H1 (cell line): ENCODE data around the gene HOOK1. TPM values are rescaled to one million over a fixed set of nuclear protein-coding genes. Genes with fewer than 3 reads are reported as not detected.

Experiments
- CTCF ChIA-PET: fragments of 300-600 bp; sonication (Branson Sonifier 250); formaldehyde crosslinking; loops from one replicate; lab custom pipeline; 2021; ENCODE audit not compliant: partially characterized antibody; lab: Charles Lee
- POLR2A ChIA-PET: fragments of 300-600 bp; sonication (Branson Sonifier 250); formaldehyde crosslinking; loops from one replicate; lab custom pipeline; 2021; ENCODE audit warnings: inconsistent platforms; ENCODE audit not compliant: partially characterized antibody; lab: Charles Lee
- DNase-seq, 2 experiments: peaks; one replicate each; pipeline versions ENCODE4 v3.0.0 to v3.0.0-alpha.2; 2010 to 2022; ENCODE audit warnings: low spot score in 2 of 2, low read depth in 1 of 2, mixed read lengths in 1 of 2
- FAIRE-seq: peaks from 2 replicates; lab custom pipeline; 2011; peaks lifted over from hg19 to GRCh38; lab: Jason Lieb, UNC
- H2AFZ ChIP-seq: 2 replicates; pipeline ENCODE4 v1.8.1; 2012; ENCODE audit warnings: low read length, inconsistent platforms
- H2AK5ac ChIP-seq: 2 replicates; pipeline ENCODE4 v1.6.1; 2013; ENCODE audit warnings: low read depth, low read length
- H2BK120ac ChIP-seq: replicated peaks from 2 replicates; pipeline ENCODE3; 2013; ENCODE audit warnings: low read depth, low read length, inconsistent platforms
- H2BK12ac ChIP-seq: 2 replicates; pipeline ENCODE4 v1.6.1; 2013; ENCODE audit warnings: low read depth, low read length
- H2BK15ac ChIP-seq: 2 replicates; pipeline ENCODE4 v1.6.1; 2013; ENCODE audit warnings: low read length
- H2BK20ac ChIP-seq: 2 replicates; pipeline ENCODE4 v1.6.1; 2013; ENCODE audit warnings: low read length
- H2BK5ac ChIP-seq: 2 replicates; pipeline ENCODE4 v1.6.1; 2013; ENCODE audit warnings: low read depth, low read length
- H3K14ac ChIP-seq: 2 replicates; pipeline ENCODE4 v1.6.1; 2013; ENCODE audit warnings: inconsistent platforms; ENCODE audit not compliant: insufficient read length
- H3K18ac ChIP-seq: 2 replicates; pipeline ENCODE4 v1.6.1; 2013; ENCODE audit warnings: low read length; ENCODE audit errors: extremely low read depth
- H3K23ac ChIP-seq: 2 replicates; pipeline ENCODE4 v1.6.1; 2013; ENCODE audit warnings: inconsistent platforms; ENCODE audit not compliant: insufficient read length
- H3K23me2 ChIP-seq: 2 replicates; pipeline ENCODE4 v1.6.1; 2013; ENCODE audit warnings: low read depth, low read length
- H3K27ac ChIP-seq: 2 replicates; pipeline ENCODE4 v1.6.1; 2011; ENCODE audit warnings: low read depth, low read length, inconsistent platforms
- H3K27me3 ChIP-seq, 4 experiments: replicated peaks in 1 of 4; 1 replicate in 1 of 4; 2 replicates in 3 of 4; pipeline versions ENCODE4 v1.6.1 to v1.8.1; 2011 to 2013; ENCODE audit warnings: low read length in 3 of 4, mild to moderate bottlenecking in 3 of 4, inconsistent platforms in 2 of 4, mixed read lengths in 2 of 4, moderate library complexity in 1 of 4; ENCODE audit not compliant: control insufficient read depth in 3 of 4, insufficient read depth in 3 of 4; ENCODE audit errors: extremely low read depth in 1 of 4
- H3K36me3 ChIP-seq, 4 experiments: 2 replicates each; pipeline versions ENCODE4 v1.6.1 to v1.8.1; 2011 to 2013; ENCODE audit warnings: mild to moderate bottlenecking in 4 of 4, low read length in 3 of 4, moderate library complexity in 2 of 4, control low read depth in 1 of 4, inconsistent platforms in 1 of 4; ENCODE audit not compliant: insufficient read depth in 4 of 4, control insufficient read depth in 2 of 4
- H3K4ac ChIP-seq: replicated peaks from 2 replicates; pipeline ENCODE3; 2013; ENCODE audit warnings: low read length, low read depth, mixed read lengths, inconsistent platforms; ENCODE audit not compliant: insufficient read length
- H3K4me1 ChIP-seq, 4 experiments: replicated peaks in 1 of 4; 1 replicate in 1 of 4; 2 replicates in 3 of 4; pipeline versions ENCODE4 v1.6.1 to v1.8.1; 2011 to 2013; ENCODE audit warnings: low read length in 3 of 4, inconsistent platforms in 2 of 4, mixed read lengths in 1 of 4; ENCODE audit not compliant: insufficient read depth in 4 of 4, control insufficient read depth in 3 of 4
- H3K4me2 ChIP-seq, 2 experiments: 2 replicates each; pipeline versions ENCODE4 v1.6.1 to v1.8.1; 2011 to 2013; ENCODE audit warnings: low read depth in 2 of 2, low read length in 2 of 2, control low read depth in 1 of 2, inconsistent platforms in 1 of 2, mild to moderate bottlenecking in 1 of 2; ENCODE audit not compliant: insufficient read depth in 1 of 2
- H3K4me3 ChIP-seq, 4 experiments: fragments of 200-600, 300-600 bp in 1 of 4; sonication (generic), shearing (Covaris generic), sonication (Bioruptor Twin) in 1 of 4; 2 replicates each; pipeline versions ENCODE4 v1.5.1 to v1.8.1; 2011 to 2016; ENCODE audit warnings: low read length in 4 of 4, low read depth in 3 of 4, control low read depth in 2 of 4, inconsistent platforms in 2 of 4, mild to moderate bottlenecking in 2 of 4, mixed read lengths in 1 of 4, moderate library complexity in 1 of 4; ENCODE audit not compliant: insufficient read depth in 2 of 4; ENCODE audit errors: extremely low read depth in 1 of 4
- H3K56ac ChIP-seq: replicated peaks from 2 replicates; pipeline ENCODE3; 2013; ENCODE audit warnings: low read depth, mild to moderate bottlenecking, mixed read lengths, low read length, inconsistent platforms; ENCODE audit not compliant: insufficient read length
- H3K79me1 ChIP-seq: 2 replicates; pipeline ENCODE4 v1.6.1; 2013; ENCODE audit warnings: low read depth, low read length, control low read depth
- H3K79me2 ChIP-seq, 2 experiments: 2 replicates each; pipeline versions ENCODE4 v1.6.1 to v1.8.1; 2012 to 2013; ENCODE audit warnings: low read length in 2 of 2, mild to moderate bottlenecking in 2 of 2, inconsistent platforms in 1 of 2; ENCODE audit not compliant: insufficient read depth in 2 of 2, control insufficient read depth in 1 of 2
- H3K9ac ChIP-seq, 4 experiments: replicated peaks in 1 of 4; 1 replicate in 1 of 4; 2 replicates in 3 of 4; pipeline versions ENCODE4 v1.6.1 to v1.8.1; 2011 to 2013; ENCODE audit warnings: low read depth in 3 of 4, low read length in 3 of 4, control low read depth in 2 of 4, mild to moderate bottlenecking in 2 of 4, moderate library complexity in 2 of 4, inconsistent platforms in 1 of 4; ENCODE audit errors: extremely low read depth in 1 of 4
- H3K9me3 ChIP-seq, 2 experiments: 2 replicates each; pipeline versions ENCODE4 v1.6.1 to v1.8.1; 2012 to 2013; ENCODE audit warnings: mild to moderate bottlenecking in 2 of 2, moderate library complexity in 2 of 2, control low read depth in 1 of 2, inconsistent platforms in 1 of 2, low read depth in 1 of 2, low read length in 1 of 2, mixed read lengths in 1 of 2; ENCODE audit not compliant: insufficient read depth in 2 of 2
- H4K20me1 ChIP-seq, 2 experiments: replicated peaks in 1 of 2; 2 replicates each; pipeline versions ENCODE3 to v1.8.1; 2011 to 2013; ENCODE audit warnings: inconsistent platforms in 2 of 2, low read length in 2 of 2, mild to moderate bottlenecking in 1 of 2; ENCODE audit not compliant: insufficient read depth in 2 of 2, control insufficient read depth in 1 of 2
- H4K5ac ChIP-seq: 2 replicates; pipeline ENCODE4 v1.6.1; 2013; ENCODE audit warnings: low read length, low read depth, mixed read lengths, inconsistent platforms; ENCODE audit not compliant: insufficient read length
- H4K8ac ChIP-seq: 2 replicates; pipeline ENCODE4 v1.8.0; 2013; ENCODE audit warnings: mild to moderate bottlenecking, moderate library complexity, low read length, inconsistent platforms; ENCODE audit not compliant: insufficient read depth; ENCODE audit errors: extremely low read depth
- H4K91ac ChIP-seq: replicated peaks from 2 replicates; pipeline ENCODE3; 2013; ENCODE audit warnings: low read length, mixed read lengths, inconsistent platforms; ENCODE audit not compliant: insufficient read length
- BCL11A ChIP-seq, 2 experiments: IDR thresholded peaks; one replicate each; pipeline ENCODE4 v1.6.1; 2011; ENCODE audit warnings: low read depth in 2 of 2, low read length in 2 of 2, mild to moderate bottlenecking in 2 of 2
- CBX5 ChIP-seq: fragments of 300-800, 300-1000 bp; sonication (generic); IDR thresholded peaks from 2 replicates; pipeline ENCODE4 v1.7.1; 2016; ENCODE audit warnings: antibody characterized with exemption, low read length, low read depth
- CTCF ChIP-seq, 3 experiments: IDR thresholded peaks; 1 replicate in 2 of 3; 2 replicates in 1 of 3; pipeline versions ENCODE4 v1.5.1 to v1.6.1; 2011; ENCODE audit warnings: low read length in 3 of 3, mild to moderate bottlenecking in 3 of 3, inconsistent platforms in 2 of 3, low read depth in 1 of 3, moderate library complexity in 1 of 3; ENCODE audit not compliant: insufficient read depth in 1 of 3; ENCODE audit errors: control extremely low read depth in 1 of 3
- NRF1 ChIP-seq: IDR thresholded peaks from 2 replicates; pipeline ENCODE4 v1.6.1; 2011; ENCODE audit warnings: mild to moderate bottlenecking, low read depth, low read length, improper control_type of control experiment
- RAD21 ChIP-seq, 2 experiments: IDR thresholded peaks in 1 of 2; conservative IDR thresholded peaks in 1 of 2; 2 replicates each; pipeline ENCODE4 v1.6.1; 2011; ENCODE audit warnings: low read depth in 2 of 2, low read length in 2 of 2, improper control_type of control experiment in 1 of 2, inconsistent platforms in 1 of 2, mild to moderate bottlenecking in 1 of 2, moderate library complexity in 1 of 2
- YY1 ChIP-seq: IDR thresholded peaks from 2 replicates; pipeline ENCODE4 v1.6.1; 2011; ENCODE audit warnings: low read depth, mild to moderate bottlenecking, low read length
- ZNF274 ChIP-seq: IDR thresholded peaks from 2 replicates; pipeline ENCODE4 v1.7.0; 2012; ENCODE audit warnings: low read length, borderline replicate concordance; ENCODE audit errors: extremely low read depth
- WGBS, 2 experiments: shearing (Covaris generic) in 1 of 2; methylation state at CpG; one replicate each; pipeline versions ENCODE4 v1.1.6 to v1.1.7; 2013 to 2015; ENCODE audit warnings: low lambda C conversion rate in 2 of 2, mixed read lengths in 2 of 2, inconsistent platforms in 1 of 2, low coverage in 1 of 2, missing lambda C conversion rate in 1 of 2; ENCODE audit not compliant: insufficient replicate concordance in 2 of 2, insufficient coverage in 1 of 2, insufficient read length in 1 of 2; ENCODE audit errors: extremely low coverage in 1 of 2, missing lambda C conversion rate in 1 of 2; 5-methylcytosine and 5-hydroxymethylcytosine counted together
- polyA plus RNA-seq, 7 experiments: library from polyadenylated mRNA; depleted of rRNA in 3 of 7; stranded (reverse) in 5 of 7; unstranded in 2 of 7; fragments of >200 nt in 5 of 7; fragments of 200-250 nt in 2 of 7; gene quantifications; 1 replicate in 5 of 7; 2 replicates in 1 of 7; 4 replicates in 1 of 7; pipeline versions ENCODE4 v1.2.1 to v1.2.3, GENCODE V29; 2011 to 2013; ENCODE audit warnings: missing spikeins in 2 of 7, mixed read lengths in 2 of 7
- total RNA-seq: library from RNA; stranded (reverse); fragmentation: NEBNext Ultra II Directional; extraction: Animal tissue kit (Norgen Biotek cat#: 25700); gene quantifications from 2 replicates; pipeline ENCODE4 v1.2.1, GENCODE V29; 2021

Gene HOOK1
- total and polyA plus RNA-seq, 2 of the 8 experiments (the other 6 are each of a cell fraction or from before 2014, with no cell fraction given) = 5.6 to 34.5 TPM

DNA sequence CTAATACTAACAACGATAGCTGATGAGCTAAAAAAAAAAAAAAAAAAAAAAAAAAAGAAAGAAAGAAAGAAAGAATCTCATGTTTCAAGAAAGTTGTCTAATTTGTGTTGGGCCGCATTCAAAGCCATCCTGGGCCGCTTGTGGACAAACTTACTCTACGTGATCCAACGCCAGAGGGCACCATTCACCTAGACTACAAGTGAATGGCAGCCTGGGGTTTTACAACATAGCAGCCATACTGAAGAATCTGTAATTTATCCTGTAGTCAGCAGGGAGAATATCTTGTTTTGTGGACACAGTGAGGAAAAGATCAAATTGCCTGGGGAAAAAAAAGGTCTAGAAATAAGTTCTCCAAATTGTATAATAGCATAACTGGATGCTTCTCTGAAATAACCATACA, 64.8 kb downstream of the HOOK1 start:
- Histone ChIP-seq H2BK20ac (no peak overlapping the region), H2AK5ac (no peak overlapping the region), H3K27ac (no peak overlapping the region), H2BK5ac (no peak overlapping the region), H3K36me3 (no peaks in the 10 kb centered on the region), H3K79me2 (no peaks in the 10 kb centered on the region), H3K23me2 (no peaks in the 10 kb centered on the region), H3K4me3 (no peak overlapping the region), H3K4me1 (no peaks in the 10 kb centered on the region), H2BK15ac (no peak overlapping the region), H3K14ac (no peak overlapping the region), H3K9ac (no peak overlapping the region), H2BK120ac (no peak overlapping the region), H4K20me1 (no peaks in the 10 kb centered on the region), H3K27me3 (no peaks in the 10 kb centered on the region), H3K56ac (no peak overlapping the region), H3K9me3 (no peaks in the 10 kb centered on the region), H4K5ac (no peak overlapping the region), H3K23ac (no peak overlapping the region), H4K8ac (no peak overlapping the region), H3K4me2 (no peak overlapping the region), H4K91ac (no peak overlapping the region), H3K79me1 (no peaks in the 10 kb centered on the region), H2AFZ (no peak overlapping the region), H2BK12ac (no peak overlapping the region), H3K18ac (no peak overlapping the region), H3K4ac (no peak overlapping the region)
- 22% methylated on average over 3 of the region's 5 CpGs; no CpG with 5 or more reads in 1 of the 2 experiments for WGBS, 2 experiments
- TF ChIP-seq BCL11A (IDR thresholded peaks at IDR 0.05; ENCODE audit: low read depth in 2 of 2, low read length in 2 of 2) (no peak), YY1 (peak; percentile 60), CBX5 (no peak), CTCF (IDR thresholded peaks at IDR 0.05; ENCODE audit: control extremely low read depth in 1 of 3, insufficient read depth in 1 of 3, low read depth in 1 of 3, low read length in 3 of 3) (peak; percentile 45 to 73 (median 71)), RAD21 (IDR thresholded peaks at IDR 0.05 in 1 of 2, conservative IDR thresholded peaks at IDR 0.05 in 1 of 2; ENCODE audit: low read depth in 2 of 2, low read length in 2 of 2) (peak; percentile 81 to 82), NRF1 (no peak), ZNF274 (no peak)
- DNase-seq (peak in 1 of 2 experiments; percentile 75), FAIRE-seq (peak; percentile 72)
- POLR2A ChIA-PET = interaction anchor here (1.5 to 2.2 kb wide), 2 partner anchors 14 to 68 kb away, joined by 3 to 7 read pairs; no protein-coding TSS in a partner anchor
- CTCF ChIA-PET = interaction anchor here (0.6 to 14.4 kb wide), 18 partner anchors 9 to 789 kb away, joined by 3 to 323 read pairs (median 6); no protein-coding TSS in a partner anchor
